Activated CD8-positive, alpha-beta memory T cell treated with anti-CD3 and anti-CD28 coated beads for 24 hours (primary cell): ENCODE data around the gene TMEM11.
A peak's percentile ranks its signal among the peaks of the same experiment; 100 is the strongest.

Experiments
- DNase-seq: peaks from one replicate; pipeline ENCODE4 v3.0.0-alpha.2; 2020

TMEM11 gene

GRCh38 chr17:21177854-21178600 lies 35.9 kb downstream of the TMEM11 start:
- peak; percentile 47 for DNase-seq

GRCh38 chr17:21177401-21177800 lies 36.6 kb downstream of the TMEM11 start:
- no peak for DNase-seq

- DNase-seq: peak; percentile 21
Measured at GRCh38 chr17:21176773-21177395, 37.1 kb downstream of the TMEM11 start.

- DNase-seq: peak; percentile 35
Measured at GRCh38 chr17:21174713-21175112, 39.2 kb downstream of the TMEM11 start.

GRCh38 chr17:21174186-21174585 lies 39.8 kb downstream of the TMEM11 start:
- no peak for DNase-seq

GRCh38 chr17:21173543-21173942 lies 40.4 kb downstream of the TMEM11 start:
- peak; percentile 41 for DNase-seq

GRCh38 chr17:21172846-21173245 lies 41.1 kb downstream of the TMEM11 start:
- DNase-seq: peak; percentile 13

- DNase-seq: peak; percentile 48
Measured at GRCh38 chr17:21171970-21172510, 41.9 kb downstream of the TMEM11 start.

- no peak for DNase-seq
Measured at GRCh38 chr17:21171309-21171922, 42.5 kb downstream of the TMEM11 start.

GRCh38 chr17:21170809-21171208 lies 43.2 kb downstream of the TMEM11 start:
- no peak for DNase-seq

GRCh38 chr17:21169496-21169895 lies 44.5 kb downstream of the TMEM11 start:
- DNase-seq: no peak

- DNase-seq: no peak
Measured at GRCh38 chr17:21168555-21168865, 45.5 kb downstream of the TMEM11 start.

GRCh38 chr17:21167303-21167702 lies 46.7 kb downstream of the TMEM11 start:
- DNase-seq: no peak

GRCh38 chr17:21166595-21167210 lies 47.3 kb downstream of the TMEM11 start:
- DNase-seq: no peak

GRCh38 chr17:21165922-21166594 lies 47.9 kb downstream of the TMEM11 start:
- DNase-seq: no peak

GRCh38 chr17:21164620-21165019 lies 49.3 kb downstream of the TMEM11 start:
- DNase-seq: no peak

- no peak for DNase-seq
Measured at GRCh38 chr17:21164216-21164615, 49.7 kb downstream of the TMEM11 start.

GRCh38 chr17:21163101-21163500 lies 50.9 kb downstream of the TMEM11 start:
- DNase-seq: no peak

GRCh38 chr17:21162394-21162775 lies 51.6 kb downstream of the TMEM11 start:
- no peak for DNase-seq

- DNase-seq: no peak
Measured at GRCh38 chr17:21161498-21162393, 52.2 kb downstream of the TMEM11 start.

GRCh38 chr17:21160401-21160800 lies 53.6 kb downstream of the TMEM11 start:
- no peak for DNase-seq
